NCI-H2107 treated with DMSO at 0.1 percent for 48 hours (cell line): ENCODE data around the gene KLHL11.
"Not testable (repeated sequence)": the region's sequence is repeated elsewhere in the genome, so short reads cannot be mapped to it uniquely, and the experiment has no call there.

Experiments
- DNase-seq: peaks from one replicate; lab custom pipeline; 2025; ENCODE audit not compliant: unreplicated experiment; lab: John Stamatoyannopoulos, UW

The KLHL11 gene

DNA sequence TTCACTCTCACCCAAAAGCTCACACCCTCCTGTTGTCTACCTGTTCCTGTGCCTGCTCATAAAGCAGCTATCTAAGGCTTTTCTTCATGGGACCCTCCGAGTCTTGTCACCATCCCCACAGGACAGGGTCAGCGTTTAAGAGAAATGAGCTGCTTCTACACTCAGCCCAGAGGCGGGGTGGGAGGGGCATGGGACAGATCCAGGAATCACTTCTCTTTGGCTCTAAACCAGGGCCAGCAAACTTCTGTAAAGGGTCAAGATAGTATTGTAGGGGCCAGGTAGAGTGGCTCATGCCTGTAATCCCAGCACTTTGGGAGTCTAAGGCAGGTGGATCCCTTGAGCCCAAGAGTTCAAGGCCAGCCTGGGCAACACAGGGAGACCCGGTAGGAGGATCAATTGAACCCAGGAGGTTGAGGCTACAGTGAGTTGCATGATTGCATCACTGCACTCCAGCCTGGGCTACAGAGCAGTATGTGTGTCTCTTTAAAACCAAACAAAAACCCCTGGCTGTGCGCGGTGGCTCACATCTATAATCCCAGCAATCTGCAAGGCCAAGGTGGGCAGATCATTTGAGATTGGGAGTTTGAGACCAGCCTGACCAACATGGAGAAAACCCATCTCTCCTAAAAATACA lies 23.2 kb upstream of the KLHL11 start:
- DNase-seq, result no peak

DNA sequence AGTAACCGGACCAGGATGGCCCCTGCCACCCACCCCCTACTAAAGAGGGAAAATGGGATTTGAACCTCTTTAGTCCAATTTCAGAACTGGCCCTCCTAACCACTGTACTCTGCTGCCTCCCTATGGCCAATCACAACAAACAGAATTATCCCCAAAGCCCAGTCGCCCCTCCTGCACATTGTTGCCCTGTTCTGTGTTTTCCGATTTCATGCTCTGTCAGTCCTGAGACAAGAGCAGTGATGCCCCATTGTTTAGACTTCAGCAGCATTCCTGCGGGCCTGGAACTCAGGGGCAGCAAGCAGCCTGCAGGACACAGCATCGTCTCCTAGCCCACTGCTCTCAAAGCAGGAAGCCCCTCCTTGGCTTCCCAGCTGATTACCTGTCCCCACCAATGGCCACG lies 20.5 kb upstream of the KLHL11 start:
- no peak for DNase-seq

DNA sequence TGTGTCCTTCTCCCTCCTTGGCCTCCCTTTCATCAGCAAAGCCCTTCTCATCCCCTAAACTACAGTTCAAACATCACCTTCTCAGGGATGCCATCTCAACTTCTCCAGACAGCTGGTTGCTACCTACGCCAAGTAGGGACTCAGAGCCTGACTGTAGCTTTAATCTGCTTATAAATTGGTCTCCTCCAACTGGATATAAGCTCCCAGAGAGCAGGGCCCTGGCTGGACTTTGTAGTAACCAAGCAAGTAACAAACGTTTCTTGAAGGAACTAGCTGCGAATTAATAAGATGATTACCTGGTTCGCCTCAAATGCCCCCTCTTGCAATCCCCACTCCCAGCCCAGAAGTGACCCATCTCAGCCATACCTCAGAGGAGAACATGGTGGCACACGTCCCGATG lies 17.5 kb upstream of the KLHL11 start:
- no peak for DNase-seq

DNA sequence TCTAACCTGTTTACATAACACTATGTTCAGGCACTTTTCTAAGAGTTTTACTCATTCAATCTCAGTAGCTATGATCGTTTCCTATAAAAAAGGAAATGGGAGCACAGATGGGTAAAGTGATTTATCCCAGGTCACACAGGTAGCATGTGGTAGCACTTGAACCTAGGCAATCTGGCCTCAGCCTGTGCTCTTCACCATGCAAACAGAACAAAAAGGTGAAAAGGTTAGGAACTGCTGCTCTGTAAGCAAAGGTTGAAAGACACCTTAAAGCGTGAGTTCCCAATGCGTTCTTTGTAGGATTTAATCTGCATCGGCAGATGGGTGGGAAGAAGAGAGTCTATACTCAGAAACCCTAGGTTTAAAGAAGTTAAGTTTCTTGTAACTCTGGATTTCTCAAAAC lies 14.9 kb upstream of the KLHL11 start:
- DNase-seq, result no peak

- DNase-seq, result not testable (repeated sequence)
Measured at GRCh38 chr17:41874293-41874670, 9.1 kb upstream of the KLHL11 start.

- no peak for DNase-seq
Measured at GRCh38 chr17:41873559-41874292, 8.5 kb upstream of the KLHL11 start.

DNA sequence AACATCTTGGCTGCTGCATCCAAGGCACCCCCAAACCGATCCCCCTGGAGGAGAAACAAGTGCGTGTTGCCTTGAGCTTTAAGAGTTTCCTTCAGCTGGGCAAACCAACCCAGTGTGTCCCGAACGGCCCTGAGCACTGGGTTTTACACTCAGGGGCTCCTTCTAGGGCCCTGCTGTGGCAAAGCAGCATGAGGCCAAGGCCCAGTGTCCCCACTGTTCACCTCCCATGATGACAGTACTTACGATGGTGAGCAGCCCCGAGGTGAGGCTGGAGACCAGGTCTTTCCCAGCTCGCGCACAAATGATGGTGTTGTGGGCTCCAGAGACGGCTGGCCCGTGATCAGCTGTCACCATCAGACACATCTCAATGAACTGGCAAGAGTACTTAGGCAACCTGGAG lies 6.6 kb upstream of the KLHL11 start:
- DNase-seq, result no peak

GRCh38 chr17:41870627-41871026 lies 5.4 kb upstream of the KLHL11 start:
- no peak for DNase-seq

GRCh38 chr17:41870097-41870496 lies 4.9 kb upstream of the KLHL11 start:
- DNase-seq, result no peak

GRCh38 chr17:41869426-41869825 lies 4.2 kb upstream of the KLHL11 start:
- DNase-seq, result no peak

DNA sequence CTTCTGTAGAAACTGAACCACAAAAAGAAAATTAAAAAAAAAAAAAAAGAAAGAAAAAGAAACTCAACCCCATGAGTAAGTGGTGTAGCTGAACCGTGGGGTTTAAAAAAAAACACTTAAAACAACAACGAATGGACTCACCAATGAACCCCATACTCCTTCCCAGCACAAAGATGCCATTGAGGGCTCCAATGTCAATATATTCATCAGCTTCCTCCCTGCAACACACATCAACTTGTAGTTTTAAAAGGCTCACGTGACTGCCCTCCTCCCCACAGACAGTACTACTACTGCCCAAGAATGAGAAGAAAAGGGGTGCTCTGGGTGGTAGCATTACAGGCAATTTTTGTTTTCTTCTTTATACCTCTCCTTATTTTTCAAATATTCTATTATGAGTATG lies 3.3 kb upstream of the KLHL11 start:
- DNase-seq, result no peak

GRCh38 chr17:41865596-41865893 lies 322 bp upstream of the KLHL11 start:
- peak; percentile 49 for DNase-seq

GRCh38 chr17:41864498-41864835 lies 756 bp downstream of the KLHL11 start:
- DNase-seq, result no peak

DNA sequence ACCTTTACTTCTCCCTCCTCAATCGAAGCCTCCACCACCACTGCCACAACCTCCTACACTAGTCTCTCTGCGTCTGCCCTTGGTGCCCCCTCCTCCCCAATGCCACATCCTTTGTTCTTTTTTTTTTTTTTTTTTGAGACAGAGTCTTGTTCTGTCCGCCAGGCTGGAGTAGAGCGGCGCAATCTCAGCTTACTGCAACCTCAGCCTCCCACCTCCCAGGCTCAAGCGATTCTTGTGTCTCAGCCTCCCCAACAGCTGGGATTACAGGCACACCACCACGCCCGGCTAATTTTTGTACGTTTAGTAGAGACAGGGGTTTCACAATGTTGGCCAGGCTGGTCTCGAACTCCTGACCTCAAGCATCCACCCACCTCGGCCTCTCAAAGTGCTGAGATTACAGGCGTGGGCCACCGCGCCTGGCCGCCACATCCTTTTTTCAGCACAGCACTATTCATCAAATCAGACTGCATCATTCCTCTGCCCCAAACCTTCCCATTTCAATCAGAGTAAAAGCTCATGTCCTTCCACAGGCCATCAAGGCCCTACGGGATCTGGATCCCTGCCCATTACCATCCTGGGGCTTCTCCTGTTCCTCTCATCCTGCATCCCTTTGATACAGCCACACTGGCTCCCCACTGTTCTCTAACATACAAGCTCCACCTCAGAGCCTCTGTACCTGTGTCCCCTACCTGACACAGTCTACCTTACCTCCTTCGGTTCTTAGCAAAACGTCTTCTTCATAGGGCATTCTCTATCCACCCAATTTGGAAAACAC lies 2.0 kb downstream of the KLHL11 start:
- no peak for DNase-seq

DNA sequence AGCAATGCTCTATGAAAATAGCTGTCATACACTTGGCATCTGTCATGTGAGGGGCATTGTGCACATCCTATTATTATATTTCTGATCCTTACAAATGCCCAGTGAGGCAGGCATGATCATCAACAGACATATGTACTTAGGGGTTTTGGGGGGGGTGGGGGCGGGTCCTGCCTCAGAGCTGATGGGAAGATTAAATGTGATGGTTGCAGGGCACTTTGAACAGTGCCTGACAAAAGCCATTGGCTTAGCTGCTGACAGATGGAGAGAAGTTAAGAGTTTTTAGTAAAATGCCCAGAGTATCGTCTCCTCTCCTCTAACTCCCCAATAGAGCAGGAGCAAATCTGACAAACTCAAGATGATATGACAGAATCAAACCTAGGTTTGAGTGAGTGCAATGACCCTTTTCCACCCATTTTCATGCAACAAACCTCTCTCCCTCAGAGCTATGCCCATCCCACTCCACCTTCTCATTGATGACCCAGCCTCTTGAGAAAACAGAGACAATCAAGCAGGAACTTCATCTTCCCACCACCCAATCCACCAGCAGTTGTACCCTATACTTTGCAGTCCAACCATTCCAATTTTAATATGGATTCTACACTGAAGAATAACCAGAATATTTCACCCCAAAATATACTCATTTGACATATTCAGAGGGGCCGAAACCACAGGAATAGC lies 4.8 kb downstream of the KLHL11 start:
- DNase-seq, result peak; percentile 6

- DNase-seq, result not testable (repeated sequence)
Measured at GRCh38 chr17:41851382-41851781, 13.8 kb downstream of the KLHL11 start.

GRCh38 chr17:41849251-41849990 lies 15.8 kb downstream of the KLHL11 start:
- DNase-seq, result no peak

- DNase-seq, result no peak
Measured at GRCh38 chr17:41848788-41849187, 16.4 kb downstream of the KLHL11 start.

GRCh38 chr17:41844971-41845370 lies 20.3 kb downstream of the KLHL11 start:
- no peak for DNase-seq

DNA sequence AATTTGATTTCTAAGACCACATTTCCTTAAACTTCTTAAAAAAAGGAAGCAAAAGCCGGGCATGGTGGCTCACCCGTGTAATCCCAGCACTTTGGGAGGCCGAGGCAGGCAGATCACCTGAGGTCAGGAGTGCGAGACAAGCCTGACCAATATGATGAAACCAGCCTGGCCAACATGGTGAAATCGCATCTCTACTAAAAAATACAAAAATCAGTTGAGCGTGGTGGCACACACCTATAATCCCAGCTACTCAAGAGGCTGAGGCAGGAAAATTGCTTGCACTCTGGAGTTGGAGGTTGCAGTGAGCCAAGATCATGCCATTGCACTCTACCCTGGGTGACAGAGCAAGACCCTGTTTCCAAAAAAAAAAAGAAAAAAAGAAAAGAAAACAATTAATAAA lies 24.4 kb downstream of the KLHL11 start:
- not testable (repeated sequence) for DNase-seq

DNA sequence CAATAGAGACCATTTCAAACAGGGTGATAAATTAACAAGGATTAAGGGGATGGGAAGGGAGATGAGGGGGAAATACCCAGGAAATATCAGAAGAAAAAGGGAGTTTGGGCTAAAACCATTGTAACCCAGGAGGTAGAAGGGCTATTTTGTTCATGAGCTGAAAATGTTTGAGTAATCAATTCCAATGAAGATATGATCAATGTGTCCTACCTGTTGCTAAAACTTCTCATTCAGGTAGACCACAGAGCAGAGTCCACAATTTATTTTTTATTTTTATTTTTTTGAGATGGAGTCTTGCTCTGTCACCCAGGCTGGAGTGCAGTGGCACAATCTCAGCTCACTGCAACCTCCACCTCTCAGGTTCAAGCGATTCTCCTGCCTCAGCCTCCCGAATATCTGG lies 25.8 kb downstream of the KLHL11 start:
- not testable (repeated sequence) for DNase-seq
